HEK293T (cell line): ENCODE measurements around the gene E2F7.

Experiments
- CTCF ChIA-PET: fragments of 350-600 bp; formaldehyde crosslinking; extraction: SDS; loops from one replicate; lab custom pipeline; 2021; ENCODE audit warnings: antibody characterized with exemption, inconsistent platforms; lab: Yijun Ruan, JAX
- POLR2A ChIA-PET: fragments of 350-600 bp; formaldehyde crosslinking; extraction: SDS; loops from one replicate; lab custom pipeline; 2020; ENCODE audit warnings: antibody characterized with exemption, inconsistent platforms; lab: Yijun Ruan, JAX
- DNase-seq: peaks from one replicate; pipeline ENCODE4 v3.0.0; 2012; ENCODE audit warnings: mixed read lengths; ENCODE audit errors: extremely low spot score
- ARNT ChIP-seq: fragments of 450-650 bp; IDR thresholded peaks from 2 replicates; pipeline ENCODE4 v1.6.1; 2017; ENCODE audit warnings: mild to moderate bottlenecking
- BHLHE40 ChIP-seq: fragments of 450-650 bp; IDR thresholded peaks from 2 replicates; pipeline ENCODE4 v1.6.1; 2016; ENCODE audit warnings: mild to moderate bottlenecking, moderate library complexity, borderline replicate concordance
- CTBP1 ChIP-seq: fragments of 450-650 bp; IDR thresholded peaks from 2 replicates; pipeline ENCODE4 v1.6.1; 2016; ENCODE audit warnings: borderline replicate concordance
- ELF4 ChIP-seq: fragments of 450-650 bp; IDR thresholded peaks from 2 replicates; pipeline ENCODE4 v1.6.1; 2017; ENCODE audit warnings: antibody characterized with exemption
- FOXA1 ChIP-seq: fragments of 450-650 bp; IDR thresholded peaks from 2 replicates; pipeline ENCODE4 v1.6.1; 2016; ENCODE audit warnings: mild to moderate bottlenecking
- FOXK2 ChIP-seq: fragments of 450-650 bp; IDR thresholded peaks from 2 replicates; pipeline ENCODE4 v1.6.1; 2016; ENCODE audit warnings: mild to moderate bottlenecking
- FOXM1 ChIP-seq: fragments of 450-650 bp; IDR thresholded peaks from 2 replicates; pipeline ENCODE4 v1.6.1; 2017; ENCODE audit warnings: mild to moderate bottlenecking, borderline replicate concordance
- HDGF ChIP-seq: fragments of 450-650 bp; IDR thresholded peaks from 2 replicates; pipeline ENCODE4 v1.6.1; 2017; ENCODE audit warnings: antibody characterized with exemption, borderline replicate concordance
- L3MBTL2 ChIP-seq: fragments of 450-650 bp; conservative IDR thresholded peaks from 2 replicates; pipeline ENCODE4 v1.6.1; 2016; ENCODE audit warnings: mild to moderate bottlenecking
- LEF1 ChIP-seq: fragments of 450-650 bp; IDR thresholded peaks from 2 replicates; pipeline ENCODE4 v1.6.1; 2017; ENCODE audit warnings: mild to moderate bottlenecking, borderline replicate concordance
- NFRKB ChIP-seq: fragments of 450-650 bp; IDR thresholded peaks from 2 replicates; pipeline ENCODE4 v1.6.1; 2016; ENCODE audit warnings: mild to moderate bottlenecking, moderate library complexity
- PKNOX1 ChIP-seq: fragments of 450-650 bp; IDR thresholded peaks from 2 replicates; pipeline ENCODE4 v1.6.1; 2016
- SP1 ChIP-seq: fragments of 450-650 bp; IDR thresholded peaks from 2 replicates; pipeline ENCODE4 v1.6.1; 2017
- SUZ12 ChIP-seq: fragments of 450-650 bp; IDR thresholded peaks from 2 replicates; pipeline ENCODE4 v1.6.1; 2016; ENCODE audit warnings: mild to moderate bottlenecking
- TARDBP ChIP-seq: fragments of 450-650 bp; IDR thresholded peaks from 2 replicates; pipeline ENCODE4 v1.6.1; 2016
- ZNF384 ChIP-seq: fragments of 450-650 bp; IDR thresholded peaks from 2 replicates; pipeline ENCODE4 v1.6.1; 2016

Gene E2F7

GRCh38 chr12:77010691-77011548, 54.4 kb downstream of the E2F7 start:
- TF ChIP-seq PKNOX1: peak; percentile 63
- no peak for TF ChIP-seq TARDBP
- CTCF ChIA-PET: interaction anchor here (0.5 to 1.8 kb wide), 25 partner anchors 8 to 389 kb away, joined by 3 to 19 read pairs (median 4); partner anchors contain the start of gene CSRP2
- peak; percentile 79 for DNase-seq
- POLR2A ChIA-PET: interaction anchor here (1.8 kb wide), 1 partner anchor 132 kb away, joined by 12 read pairs; the partner anchor contains the start of gene CSRP2

GRCh38 chr12:77007476-77007875, 57.9 kb downstream of the E2F7 start:
- ChIA-PET POLR2A (no interaction called here), CTCF (no interaction called here)
- no peak for TF ChIP-seq L3MBTL2

GRCh38 chr12:77005611-77006098, 59.7 kb downstream of the E2F7 start:
- POLR2A ChIA-PET: no interaction called here
- no peak for DNase-seq
- TF ChIP-seq HDGF (no peak), TARDBP (no peak), ELF4 (no peak), PKNOX1 (no peak)
- CTCF ChIA-PET: interaction anchor here (0.8 kb wide), 1 partner anchor 15 kb away, joined by 3 read pairs; no protein-coding TSS in a partner anchor

More at GRCh38 chr12:77007476-77007875, 57.9 kb downstream of the E2F7 start:
- no peak for DNase-seq

GRCh38 chr12:77003914-77004313, 61.5 kb downstream of the E2F7 start:
- ChIA-PET CTCF (no interaction called here), POLR2A (no interaction called here)
- DNase-seq: no peak
- TF ChIP-seq FOXM1 (no peak), FOXA1 (no peak), L3MBTL2 (no peak), ZNF384 (no peak), ELF4 (no peak), ARNT (no peak), HDGF (no peak)

- DNase-seq: no peak
- ChIA-PET CTCF (no interaction called here), POLR2A (no interaction called here)
- no peak for TF ChIP-seq CTBP1
- no peak for TF ChIP-seq ARNT
These were observed 62.1 kb downstream of the E2F7 start for GRCh38 chr12:77003246-77003645.

GRCh38 chr12:77002382-77002781, 63.0 kb downstream of the E2F7 start:
- CTCF ChIA-PET: no interaction called here

GRCh38 chr12:77001276-77001675, 64.1 kb downstream of the E2F7 start:
- TF ChIP-seq TARDBP: no peak
- TF ChIP-seq FOXM1: no peak
- no peak for TF ChIP-seq ARNT
- TF ChIP-seq PKNOX1: no peak
- TF ChIP-seq CTBP1: no peak
- no peak for TF ChIP-seq ELF4
- no peak for TF ChIP-seq HDGF
- TF ChIP-seq LEF1: no peak
- TF ChIP-seq ZNF384: no peak
- TF ChIP-seq FOXK2: no peak
- no peak for TF ChIP-seq L3MBTL2
- TF ChIP-seq BHLHE40: no peak
- no peak for TF ChIP-seq SUZ12
- TF ChIP-seq SP1: no peak
- no peak for TF ChIP-seq FOXA1
- no peak for TF ChIP-seq NFRKB
- DNase-seq: no peak
- CTCF ChIA-PET: interaction anchor here (2.6 kb wide), 1 partner anchor 10 kb away, joined by 10 read pairs; no protein-coding TSS in a partner anchor
- POLR2A ChIA-PET: interaction anchor here (0.9 kb wide), 1 partner anchor 122 kb away, joined by 5 read pairs; the partner anchor contains the start of gene CSRP2

More at GRCh38 chr12:77002382-77002781, 63.0 kb downstream of the E2F7 start:
- POLR2A ChIA-PET: no interaction called here
- no peak for TF ChIP-seq CTBP1
- no peak for TF ChIP-seq FOXK2
- no peak for TF ChIP-seq FOXM1
- TF ChIP-seq FOXA1: no peak
- TF ChIP-seq ELF4: no peak
- no peak for TF ChIP-seq PKNOX1
- TF ChIP-seq BHLHE40: no peak
- TF ChIP-seq ARNT: no peak
- TF ChIP-seq SP1: no peak
- TF ChIP-seq ZNF384: no peak
- no peak for TF ChIP-seq LEF1
- TF ChIP-seq SUZ12: no peak
- TF ChIP-seq L3MBTL2: no peak
- TF ChIP-seq HDGF: no peak
- no peak for TF ChIP-seq TARDBP
- TF ChIP-seq NFRKB: no peak
- DNase-seq: no peak
